G401.6 (cell line): ENCODE data around the gene CNIH4.
"Not testable (repeated sequence)": the region's sequence is repeated elsewhere in the genome, so short reads cannot be mapped to it uniquely, and the experiment has no call there.

Source experiments
- FAIRE-seq: peaks from 2 replicates; lab custom pipeline; 2012; peaks lifted over from hg19 to GRCh38; lab: Jason Lieb, UNC

Gene CNIH4

GRCh38 chr1:224402472-224403036 lies 45.9 kb downstream of the CNIH4 start:
- peak; percentile 82 for FAIRE-seq

GRCh38 chr1:224404916-224405603 lies 48.4 kb downstream of the CNIH4 start:
- no peak for FAIRE-seq

GRCh38 chr1:224405604-224405970 lies 48.9 kb downstream of the CNIH4 start:
- no peak for FAIRE-seq

GRCh38 chr1:224406216-224406615 lies 49.5 kb downstream of the CNIH4 start:
- no peak for FAIRE-seq

- no peak for FAIRE-seq
Measured at GRCh38 chr1:224407571-224408293, 51.1 kb downstream of the CNIH4 start.

- FAIRE-seq = no peak
Measured at GRCh38 chr1:224408294-224408590, 51.6 kb downstream of the CNIH4 start.

- FAIRE-seq = no peak
Measured at GRCh38 chr1:224411766-224412165, 55.1 kb downstream of the CNIH4 start.

- no peak for FAIRE-seq
Measured at GRCh38 chr1:224420106-224420505, 63.4 kb downstream of the CNIH4 start.

GRCh38 chr1:224425279-224425884 lies 68.7 kb downstream of the CNIH4 start:
- peak; percentile 48 for FAIRE-seq

GRCh38 chr1:224426869-224427268 lies 70.2 kb downstream of the CNIH4 start:
- not testable (repeated sequence) for FAIRE-seq

- FAIRE-seq = no peak
Measured at GRCh38 chr1:224427346-224427745, 70.7 kb downstream of the CNIH4 start.

- FAIRE-seq = not testable (repeated sequence)
Measured at GRCh38 chr1:224428713-224429112, 72.0 kb downstream of the CNIH4 start.
